NCI-H2029 treated with DMSO at 0.1 percent for 48 hours (cell line): ENCODE data around the gene SMC1B.
A peak's percentile ranks its signal among the peaks of the same experiment; 100 is the strongest.

ENCODE experiments used
- DNase-seq: peaks from one replicate; lab custom pipeline; 2025; lab: John Stamatoyannopoulos, UW

SMC1B gene

DNA sequence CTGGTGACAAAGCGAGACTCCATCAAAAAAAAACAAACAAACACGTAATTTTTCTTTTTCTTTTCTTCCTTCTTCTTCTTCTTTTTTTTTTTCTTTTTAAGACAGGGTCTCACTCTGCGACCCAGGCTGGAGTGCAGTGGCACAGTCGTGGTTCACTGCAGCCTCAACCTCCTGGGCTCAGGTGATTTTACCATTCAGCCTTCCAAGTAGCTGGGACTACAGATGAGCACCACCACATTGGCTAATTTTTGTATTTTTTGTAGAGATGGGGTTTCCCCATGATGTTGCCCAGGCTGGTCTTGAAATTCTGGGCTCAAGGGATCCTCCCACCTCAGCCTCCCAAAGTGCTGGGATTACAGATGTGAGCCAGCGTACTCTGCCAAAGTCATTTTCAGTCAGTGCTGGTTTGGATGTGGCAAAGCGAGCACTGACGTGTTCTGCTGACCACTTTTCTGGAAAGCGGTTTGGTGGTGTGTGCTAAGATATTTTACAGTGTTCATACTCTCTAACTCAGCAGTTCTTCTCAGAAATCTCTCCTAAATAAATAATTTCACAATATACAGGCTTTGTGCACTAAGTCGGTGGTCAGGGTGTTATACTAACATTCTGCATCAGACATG is 92.9 kb downstream of the SMC1B start:
- no peak for DNase-seq

DNA sequence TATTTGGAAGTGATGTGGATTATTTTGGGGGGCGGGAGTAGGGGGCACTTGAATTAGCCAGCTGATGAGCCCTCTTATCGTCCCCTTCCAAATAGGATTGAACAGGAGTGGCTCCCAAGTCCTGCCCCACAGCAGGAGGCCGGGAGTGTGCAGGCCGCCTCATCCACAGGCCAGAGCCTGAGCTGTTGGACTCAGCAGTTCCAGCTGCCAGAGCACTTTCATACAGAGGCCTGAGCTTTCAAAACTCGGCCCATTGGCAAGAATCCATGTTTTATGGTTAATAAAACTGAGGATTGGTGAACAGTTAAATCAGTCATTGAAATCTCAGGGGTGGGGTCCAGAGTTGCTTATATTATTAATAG is 94.1 kb downstream of the SMC1B start:
- no peak for DNase-seq

DNA sequence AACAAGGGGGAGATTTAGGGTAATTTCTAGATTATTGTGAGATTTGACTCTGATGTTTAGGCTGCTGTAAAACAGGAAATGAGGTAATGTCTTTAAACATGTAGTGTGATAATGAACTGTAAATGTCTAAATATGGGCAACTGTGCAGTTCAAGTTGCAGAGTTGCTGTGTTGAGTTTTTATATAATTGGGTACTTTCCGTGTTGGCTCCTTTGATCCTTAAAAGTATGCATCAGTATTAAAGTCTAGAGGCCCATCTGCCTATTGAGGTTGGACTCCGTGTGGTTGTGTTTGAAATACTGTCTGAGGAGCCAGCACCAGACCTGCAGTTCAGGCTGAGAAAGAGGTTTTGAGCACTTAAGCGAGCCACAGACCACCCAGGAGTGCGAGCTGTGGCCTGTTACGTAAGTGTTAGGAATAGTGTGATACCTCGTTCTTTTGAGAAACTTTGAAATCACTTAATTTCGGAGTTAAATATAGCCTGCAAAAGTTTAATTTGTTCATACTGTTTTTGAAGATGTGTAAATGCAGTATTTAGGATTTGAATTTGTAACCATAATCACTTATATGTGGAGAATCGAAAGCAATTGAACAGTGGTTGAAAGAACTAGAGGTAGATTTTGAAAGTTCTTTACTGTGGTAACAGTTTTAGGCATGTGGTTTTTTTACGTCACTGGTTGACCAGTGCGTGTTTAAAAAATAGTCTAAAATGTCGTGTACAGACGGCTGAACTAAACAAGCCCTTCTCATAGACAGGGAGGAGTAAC is 94.7 kb downstream of the SMC1B start:
- no peak for DNase-seq

DNA sequence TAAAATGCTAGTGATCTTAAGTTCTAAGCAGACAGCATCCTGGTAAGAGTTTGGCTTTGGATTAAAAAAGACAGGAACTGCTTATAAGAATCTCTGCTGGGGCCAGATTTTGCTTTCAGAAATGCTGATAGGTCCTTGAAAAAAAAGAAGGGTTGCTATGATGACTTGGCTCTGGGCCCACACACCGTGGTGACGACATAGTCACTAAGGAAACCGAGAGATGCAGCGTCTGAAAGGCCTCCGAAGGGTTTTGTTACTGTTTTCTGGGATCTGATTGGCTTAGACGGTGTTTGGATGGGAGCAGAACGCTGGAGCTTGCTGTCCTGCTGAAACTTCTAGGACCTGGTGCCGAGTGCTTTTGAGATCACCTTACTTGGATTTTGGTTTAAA is 95.2 kb downstream of the SMC1B start:
- DNase-seq = peak; percentile 77

DNA sequence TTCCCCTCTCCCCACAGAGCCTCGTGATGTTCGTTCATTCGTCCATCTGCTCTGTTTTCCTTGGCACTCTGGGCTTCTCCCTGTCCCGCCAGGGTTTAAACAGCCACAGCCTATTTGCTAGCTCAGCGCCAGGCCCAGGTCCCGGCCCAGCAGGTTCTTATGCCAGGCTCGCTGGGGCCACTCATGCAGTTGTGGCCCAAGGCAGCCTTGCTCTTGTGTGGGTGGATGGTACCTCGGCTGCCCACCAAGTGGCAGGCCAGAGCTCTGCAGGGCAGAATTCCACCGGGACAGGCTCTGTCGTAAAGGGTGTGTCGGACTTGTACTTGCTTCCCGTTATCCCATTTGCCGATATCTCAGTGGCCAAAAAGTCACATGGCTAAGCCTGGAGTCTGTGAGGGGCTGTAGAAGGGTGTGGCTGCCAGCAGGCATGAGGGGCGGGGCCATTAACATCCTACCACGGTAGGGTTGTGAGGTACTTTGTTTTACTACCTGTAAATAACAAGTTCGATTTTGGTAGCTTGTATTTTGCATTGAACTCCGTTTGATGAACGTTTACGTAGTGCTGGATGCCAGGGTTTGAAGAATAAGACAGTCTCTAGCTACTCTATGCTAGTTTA is 95.7 kb downstream of the SMC1B start:
- no peak for DNase-seq

DNA sequence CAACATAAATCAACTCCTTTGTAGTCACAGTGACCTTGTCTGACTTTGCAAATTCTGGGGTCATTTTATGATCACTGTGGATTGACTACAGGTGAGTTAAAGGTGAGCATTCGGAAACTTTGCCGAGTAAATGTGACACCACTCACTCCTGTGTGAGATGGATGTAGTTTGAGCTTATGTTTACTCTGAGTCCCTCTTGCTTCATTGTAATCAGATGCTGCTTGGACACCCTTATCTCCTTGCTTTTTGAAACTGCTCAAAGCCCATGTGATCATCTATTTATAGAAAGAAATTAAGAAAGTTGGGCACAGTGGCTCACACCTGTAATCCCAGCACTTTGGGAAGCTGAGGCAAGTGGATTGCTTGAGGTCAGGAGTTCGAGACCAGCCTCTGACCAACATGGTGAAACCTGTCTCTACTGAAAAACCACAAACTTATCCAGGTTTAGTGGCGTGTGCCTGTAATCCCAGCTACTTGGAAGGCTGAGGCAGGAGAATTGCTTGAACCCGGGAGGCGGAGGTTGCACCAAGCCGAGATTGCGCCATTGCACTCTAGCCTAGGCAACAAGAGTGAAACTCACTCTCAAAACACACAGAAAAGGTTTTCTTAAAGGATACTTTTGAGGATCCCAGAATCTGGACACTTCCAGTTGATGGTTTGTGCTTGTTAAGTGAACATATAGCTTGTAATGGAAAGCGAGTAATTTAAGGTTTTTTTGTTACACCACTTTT is 96.4 kb downstream of the SMC1B start:
- no peak for DNase-seq

DNA sequence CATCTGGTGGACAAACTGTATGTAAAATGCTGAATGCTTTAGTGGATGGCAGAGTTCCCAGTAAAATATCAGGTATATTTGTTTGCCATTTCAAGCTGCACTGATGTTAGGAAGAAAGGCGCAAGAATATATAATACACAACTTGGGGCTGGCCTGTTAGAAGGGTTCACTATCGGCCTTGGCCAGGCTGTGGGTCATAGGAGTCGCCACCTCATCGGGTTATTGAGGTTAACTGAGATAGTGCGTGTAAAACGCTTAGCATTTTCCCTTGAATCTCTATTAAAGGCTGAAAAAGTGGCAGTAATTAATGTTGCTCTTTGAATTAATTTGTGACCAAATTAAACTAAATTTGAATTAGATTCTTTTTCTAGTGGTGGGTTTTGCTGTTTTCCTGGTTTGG is 98.6 kb downstream of the SMC1B start:
- DNase-seq = peak; percentile 16

DNA sequence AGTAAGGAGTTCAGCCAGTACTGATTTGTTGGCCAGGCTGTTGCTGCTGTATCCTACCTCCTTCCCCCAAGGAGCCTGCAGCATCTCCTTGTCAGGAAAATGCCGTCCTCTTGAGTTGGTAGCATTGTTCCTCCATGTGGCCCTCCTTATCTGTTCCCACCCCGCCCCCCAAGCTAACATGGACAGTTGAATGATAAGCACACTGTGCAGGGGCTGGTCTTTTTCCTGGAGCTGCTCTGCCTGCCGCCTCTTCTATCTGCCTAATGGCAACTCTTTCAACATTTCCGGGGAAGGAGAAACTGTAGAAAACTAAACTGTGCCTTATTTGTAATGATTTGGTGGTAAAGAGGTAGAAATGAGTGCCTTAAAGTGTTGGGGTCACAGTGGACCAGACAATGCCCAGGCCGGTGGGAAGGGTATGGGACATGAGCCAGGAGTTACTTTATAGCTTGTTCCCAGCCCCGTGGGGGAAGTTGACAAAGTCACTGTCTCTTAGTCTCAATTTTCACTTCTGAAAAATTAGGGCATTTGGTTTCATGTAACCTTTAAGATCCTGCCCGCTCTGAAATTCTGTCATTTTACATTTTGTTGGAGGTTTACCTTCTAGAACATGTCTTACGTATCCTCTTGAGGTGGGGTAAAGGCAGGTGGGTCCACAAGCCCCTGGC is 99.2 kb downstream of the SMC1B start:
- no peak for DNase-seq

DNA sequence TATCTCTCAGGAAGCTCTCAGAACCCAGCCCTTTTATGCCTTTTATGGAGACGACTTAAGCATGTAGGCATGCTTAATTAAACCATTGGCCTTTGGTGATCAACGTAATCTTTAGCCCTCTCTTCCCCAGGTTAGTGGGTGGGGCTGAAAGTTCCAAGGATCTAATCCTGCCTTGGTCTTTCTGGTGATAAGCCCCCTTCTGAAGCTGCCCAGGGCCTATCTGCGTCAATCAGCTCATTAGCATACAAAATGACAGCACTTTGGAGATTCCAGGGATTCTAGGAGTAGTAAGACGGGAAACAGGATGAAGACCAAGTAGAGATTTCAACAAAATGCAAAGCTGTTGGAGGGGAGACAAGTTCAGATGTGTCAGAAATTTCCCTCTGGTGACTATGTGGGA is 100.5 kb downstream of the SMC1B start:
- no peak for DNase-seq

DNA sequence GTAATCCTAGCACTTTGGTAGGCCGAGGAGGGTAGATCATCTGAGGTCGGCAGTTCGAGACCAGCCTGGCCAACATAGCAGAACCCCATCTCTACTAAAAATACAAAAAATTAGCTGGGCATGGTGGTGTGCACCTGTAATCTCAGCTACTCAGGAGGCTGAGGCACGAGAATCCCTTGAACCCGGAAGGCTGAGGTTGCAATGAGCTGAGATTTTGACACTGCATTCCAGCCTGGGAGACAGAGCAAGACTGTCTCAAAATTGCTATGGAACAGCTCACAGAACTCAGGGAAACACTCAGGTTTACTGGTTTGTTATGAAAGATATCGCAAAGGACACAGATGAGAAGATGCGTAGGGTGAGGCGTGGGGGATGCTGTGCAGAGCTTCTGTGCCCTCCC is 101.0 kb downstream of the SMC1B start:
- DNase-seq = no peak

DNA sequence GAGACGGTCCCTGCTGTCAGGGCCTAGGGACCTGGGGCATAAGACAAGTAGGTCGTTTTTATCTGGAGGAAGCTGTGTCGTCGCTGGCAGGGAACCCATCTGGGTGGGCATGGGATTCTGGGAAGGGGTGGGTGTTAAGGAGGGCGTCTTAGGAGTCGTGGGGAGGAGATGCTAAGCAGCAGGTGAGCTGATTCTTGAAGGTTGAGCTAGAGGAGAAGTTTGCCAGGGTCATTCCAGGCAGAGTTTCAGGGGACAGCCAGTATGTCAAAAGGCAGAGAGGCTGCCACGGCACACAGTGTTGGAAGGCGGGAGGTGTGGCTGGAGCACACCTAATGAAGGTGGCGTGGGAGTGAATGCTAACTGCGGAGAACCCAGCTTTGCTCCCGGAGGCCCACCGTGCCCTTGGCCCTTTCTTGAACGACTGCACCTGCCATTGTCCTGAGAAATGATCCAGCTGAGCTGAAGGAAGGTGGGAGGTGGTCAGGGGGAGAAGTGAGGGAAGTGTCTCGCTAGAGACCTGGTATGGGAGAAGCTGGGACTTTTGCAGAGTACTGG is 102.3 kb downstream of the SMC1B start:
- DNase-seq = no peak

DNA sequence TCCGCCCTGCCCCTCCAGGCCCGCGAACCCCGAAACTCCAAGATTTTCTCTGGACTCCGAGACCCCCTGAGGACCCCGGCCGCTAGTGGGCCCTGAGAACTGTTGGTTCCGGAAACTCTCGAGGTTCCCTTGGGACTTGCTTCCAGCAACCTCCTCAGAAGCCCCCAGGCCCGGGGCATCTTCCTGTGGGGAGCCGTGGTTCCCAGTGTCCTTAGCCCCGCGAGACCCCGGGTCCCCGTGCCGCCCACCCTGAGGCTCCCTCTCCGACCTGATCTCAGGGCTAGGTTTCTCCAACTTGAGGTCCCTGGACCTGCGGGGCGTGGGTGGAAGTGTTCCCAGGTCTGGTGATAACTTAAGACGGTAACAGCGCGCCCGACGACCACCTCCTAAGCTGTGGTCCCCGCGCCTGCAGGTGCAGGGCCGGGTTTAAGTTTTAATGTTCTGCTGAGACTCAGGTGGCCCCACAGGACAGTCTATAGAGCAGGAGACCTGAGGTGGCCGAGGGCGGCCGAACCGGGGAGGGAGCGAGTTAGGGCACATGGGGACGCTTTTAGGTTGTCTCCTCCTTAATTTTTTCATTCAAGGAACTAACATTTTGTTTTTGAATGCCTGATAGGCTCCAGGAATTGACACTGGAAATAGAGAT is 102.9 kb downstream of the SMC1B start:
- no peak for DNase-seq

DNA sequence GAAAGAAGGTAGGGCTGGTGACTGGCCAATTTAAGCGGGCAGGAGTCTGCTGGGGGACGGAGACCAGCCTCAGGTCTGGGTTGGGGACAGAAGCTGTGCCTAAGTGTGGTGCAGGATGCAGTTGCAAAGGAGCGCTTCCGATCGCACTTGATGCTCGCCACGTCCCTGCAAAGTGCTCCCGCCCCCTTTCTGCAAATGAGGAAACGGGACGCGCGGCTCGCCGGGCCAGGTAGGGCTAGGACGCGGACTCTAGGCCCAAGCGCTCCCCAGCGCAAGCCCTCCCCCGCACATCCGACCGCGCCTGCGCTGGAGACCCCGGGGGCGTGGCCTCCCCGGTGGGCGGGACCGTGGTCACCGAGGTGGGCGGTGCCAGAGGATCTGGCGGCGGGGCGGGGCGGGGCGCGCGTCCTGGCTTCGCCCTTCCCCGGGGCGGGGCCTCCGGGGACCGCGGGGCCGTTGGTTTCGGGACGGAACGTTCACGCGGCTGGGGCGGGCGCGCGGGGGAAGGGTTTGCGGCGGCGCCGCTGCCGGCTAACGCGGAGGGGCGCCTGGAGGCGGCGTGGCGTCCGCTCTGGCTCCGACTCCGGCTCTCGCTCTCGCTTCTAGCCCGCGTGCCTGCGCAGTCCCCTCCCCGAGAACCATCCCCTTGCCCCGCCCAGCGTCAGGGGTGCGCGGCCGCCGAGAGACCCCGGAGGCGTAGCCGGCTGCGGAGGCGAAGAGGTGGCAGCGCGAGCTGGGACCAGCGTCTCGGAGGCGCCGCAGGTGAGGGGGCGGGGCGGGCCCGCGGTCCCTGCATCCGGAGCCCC is 103.8 kb downstream of the SMC1B start, which contains the start of gene FAM118A:
Gene FAM118A (plus strand): TSS at position 513 of the 806 bp plus-strand sequence. CDS start 12,446 bp downstream, outside the sequence.
- DNase-seq = peak; percentile 76

DNA sequence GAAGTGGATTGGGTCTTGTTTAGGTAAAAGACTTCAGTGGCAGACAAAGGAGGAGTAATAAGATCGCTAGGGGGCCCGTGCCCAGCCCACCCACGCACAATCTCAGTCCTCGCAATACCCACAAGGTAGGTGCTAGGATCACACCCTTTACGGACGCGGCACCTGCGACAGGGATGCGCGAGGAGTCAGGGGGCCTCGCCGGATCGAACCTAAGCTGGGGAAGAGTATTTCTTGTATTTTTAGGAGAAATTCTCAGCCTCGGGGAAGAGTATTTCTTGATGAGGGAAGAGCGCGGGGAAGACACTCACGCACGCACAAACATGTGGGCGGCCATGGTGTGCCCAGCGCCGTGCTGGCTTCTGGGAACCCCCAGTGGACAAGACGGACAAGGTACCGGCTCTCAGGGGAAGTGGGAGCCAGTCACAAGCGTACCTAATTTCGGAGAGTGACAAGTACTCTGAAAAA is 104.4 kb downstream of the SMC1B start:
- DNase-seq = no peak

DNA sequence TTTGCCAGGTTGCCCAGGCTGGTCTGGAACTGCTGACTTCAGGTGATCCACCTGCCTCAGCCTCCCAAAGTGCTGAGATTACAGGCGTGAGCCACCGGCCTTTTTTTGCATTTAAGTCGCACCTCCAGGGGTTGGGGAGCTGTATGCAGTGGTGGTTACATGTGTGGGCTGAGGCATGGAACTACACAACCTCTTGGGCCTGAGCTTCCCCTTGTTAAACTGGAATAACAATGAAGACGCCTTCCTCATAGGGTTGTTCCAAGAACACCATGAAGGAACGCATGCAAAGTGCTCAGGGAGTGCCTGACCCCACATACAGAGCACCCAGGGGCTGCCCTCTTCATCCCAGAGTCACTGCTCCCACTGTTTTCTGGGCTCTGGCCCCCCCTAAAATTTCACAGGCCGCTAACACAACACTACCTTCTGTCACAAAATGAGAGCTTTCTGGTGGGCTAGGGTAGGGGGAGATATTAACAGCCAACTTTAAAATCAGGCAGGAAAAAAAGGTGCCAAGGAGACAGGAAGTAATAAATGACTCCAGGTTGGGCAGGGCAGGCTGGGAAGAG is 104.9 kb downstream of the SMC1B start:
- DNase-seq = no peak

DNA sequence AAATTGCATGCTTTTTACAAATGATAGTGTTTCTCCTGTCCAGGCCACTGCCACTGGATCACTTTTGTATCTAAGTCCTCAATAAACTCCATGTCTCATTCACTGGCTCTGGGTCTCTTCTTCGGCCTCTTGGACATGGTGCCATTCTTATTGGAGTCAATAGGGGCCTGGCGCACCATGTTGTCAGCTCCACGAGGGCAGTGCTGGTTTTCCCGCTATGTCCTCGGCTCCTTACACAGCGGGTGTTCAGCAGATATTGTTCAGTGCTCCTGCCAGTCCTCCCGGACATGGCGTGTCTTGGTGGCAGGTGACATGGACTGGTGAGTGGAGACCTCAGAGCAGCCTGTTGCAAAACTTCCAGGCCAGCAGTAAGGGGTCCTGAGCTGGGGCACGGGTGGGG is 107.3 kb downstream of the SMC1B start:
- DNase-seq = no peak

DNA sequence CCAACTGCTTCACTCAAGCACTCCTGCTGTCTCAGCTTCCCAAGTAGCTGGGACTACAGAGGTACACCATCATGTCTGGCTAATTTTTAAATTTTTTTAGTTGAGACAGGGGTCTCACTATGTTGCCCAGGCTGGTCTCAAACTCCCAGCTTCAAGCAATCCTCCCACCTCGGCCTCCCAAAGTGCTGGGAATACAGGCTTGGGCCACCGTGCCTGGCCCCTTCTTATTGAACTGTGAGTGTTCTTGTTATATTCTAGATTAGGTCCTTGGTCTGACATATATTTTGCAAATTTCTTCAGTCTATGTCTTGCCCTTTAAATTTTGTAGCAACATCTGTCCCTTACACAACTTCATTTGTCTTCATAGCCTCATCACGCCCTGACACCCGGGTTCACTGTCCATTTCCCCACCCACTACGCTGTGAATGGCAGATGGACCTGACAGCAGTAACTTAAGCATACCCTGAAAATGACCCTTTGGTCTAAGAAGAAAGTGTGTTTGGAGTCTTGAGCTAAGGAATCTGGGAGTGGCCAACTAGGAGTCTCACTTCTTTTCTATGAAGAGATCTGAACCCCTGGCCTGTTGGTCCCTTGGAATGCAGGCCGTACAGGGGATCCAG is 107.8 kb downstream of the SMC1B start:
- no peak for DNase-seq

DNA sequence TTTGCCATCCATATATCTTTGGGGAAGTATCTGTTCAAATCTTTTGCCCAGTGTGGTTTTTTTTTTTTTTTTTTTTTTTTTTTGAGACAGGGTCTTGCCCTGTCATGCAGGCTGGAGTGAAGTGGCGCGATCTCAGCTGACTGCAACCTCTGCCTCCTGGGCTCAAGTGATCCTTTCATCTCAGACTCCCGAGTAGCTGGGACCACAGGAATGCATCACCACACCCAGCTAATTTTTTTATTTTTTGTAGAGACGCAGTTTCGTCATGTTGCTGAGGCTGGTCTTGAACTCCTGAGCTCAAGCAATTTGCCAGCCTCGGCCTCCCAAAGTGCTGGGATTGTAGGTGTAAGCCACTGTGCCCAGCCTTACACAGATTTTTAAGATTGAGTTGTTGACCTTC is 108.4 kb downstream of the SMC1B start:
- DNase-seq = no peak

DNA sequence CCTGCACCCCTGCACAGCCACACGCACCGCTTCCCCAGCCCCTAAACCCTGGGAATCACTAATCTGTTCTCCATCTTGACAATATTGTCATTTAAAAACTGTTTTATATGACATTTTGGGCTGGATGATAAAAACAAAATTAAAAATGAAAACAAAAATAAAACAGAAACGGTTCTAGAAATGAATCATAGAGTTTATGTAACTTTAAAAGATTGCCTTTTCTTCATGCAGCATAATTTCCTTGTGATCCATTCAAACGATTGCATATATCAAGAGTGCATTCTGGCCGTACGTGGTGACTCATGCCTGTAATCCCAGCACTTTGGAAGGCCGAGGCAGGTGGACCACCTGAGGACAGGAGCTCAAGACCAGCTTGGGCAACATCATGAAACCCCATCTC is 110.2 kb downstream of the SMC1B start:
- no peak for DNase-seq

DNA sequence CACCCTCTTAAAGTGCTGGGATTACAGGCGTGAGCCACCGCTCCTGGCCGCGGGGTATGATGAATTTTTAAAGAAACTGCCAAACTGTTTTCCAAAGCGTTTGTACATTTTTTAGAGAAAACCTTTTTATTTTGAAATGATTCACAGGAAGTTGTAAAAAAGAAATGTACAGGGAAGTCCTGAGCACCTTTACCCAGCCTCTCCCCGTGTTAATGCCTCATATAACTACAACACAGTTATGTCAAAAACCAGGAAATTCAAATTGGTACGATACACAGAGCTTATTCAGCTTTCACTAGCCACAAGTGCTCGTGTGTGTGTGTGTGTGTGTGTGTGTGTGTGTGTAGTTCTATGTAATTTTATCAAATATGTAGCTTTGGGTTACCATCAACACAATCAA is 110.6 kb downstream of the SMC1B start:
- DNase-seq = no peak
